WTC11 (cell line): ENCODE results near the gene ELMO1. TPM values are rescaled to one million over a fixed set of nuclear protein-coding genes. Genes with fewer than 3 reads are reported as not detected.

Experiments
- ATAC-seq: fragments of 200-7000 bp; cut with Tn5 transposase; 2 replicates; pipeline ENCODE4 v1.10.0; 2021; ENCODE audit warnings: mild to moderate bottlenecking, moderate library complexity
- CTCF ChIA-PET: fragments of 300-600 bp; sonication (Branson Sonifier 250); formaldehyde crosslinking; loops from one replicate; lab custom pipeline; 2021; ENCODE audit warnings: antibody characterized with exemption; lab: Charles Lee
- POLR2A ChIA-PET: fragments of 350-600 bp; sonication (Branson Sonifier 250); formaldehyde crosslinking; loops from one replicate; lab custom pipeline; 2021; ENCODE audit warnings: antibody characterized with exemption; lab: Charles Lee
- DNase-seq: peaks from one replicate; pipeline ENCODE4 v3.0.0; 2021; ENCODE audit warnings: low spot score
- H3K27ac Mint-ChIP-seq: 2 replicates; pipeline ENCODE4 v1.8.0; 2021; ENCODE audit warnings: mixed read lengths
- H3K27me3 Mint-ChIP-seq: 2 replicates; pipeline ENCODE4 v1.8.0; 2021; ENCODE audit warnings: low read depth, mild to moderate bottlenecking, moderate library complexity, mixed read lengths
- H3K36me3 Mint-ChIP-seq: 2 replicates; pipeline ENCODE4 v1.8.0; 2021; ENCODE audit warnings: mixed read lengths
- H3K4me1 Mint-ChIP-seq: 2 replicates; pipeline ENCODE4 v1.8.0; 2022; ENCODE audit warnings: mixed read lengths
- H3K4me3 Mint-ChIP-seq: 2 replicates; pipeline ENCODE4 v1.8.0; 2021; ENCODE audit warnings: mild to moderate bottlenecking, moderate library complexity, mixed read lengths
- H3K9me3 Mint-ChIP-seq: 2 replicates; pipeline ENCODE4 v1.8.0; 2021; ENCODE audit warnings: mixed read lengths
- AR ChIP-seq: fragments of 250-450 bp; sonication (Bioruptor Pico); IDR thresholded peaks from 2 replicates; pipeline ENCODE4 v1.9.0; 2021; ENCODE audit warnings: mild to moderate bottlenecking
- ATF1 ChIP-seq: sonication (generic); formaldehyde crosslinking; IDR thresholded peaks from 2 replicates; pipeline ENCODE4 v1.8.1; 2023; ENCODE audit warnings: mild to moderate bottlenecking, moderate library complexity, missing genetic modification reagents
- CDX4 ChIP-seq: fragments of 250-450 bp; sonication (Bioruptor Pico); IDR thresholded peaks from 2 replicates; pipeline ENCODE4 v1.9.0; 2021; ENCODE audit warnings: moderate library complexity, mild to moderate bottlenecking, inconsistent platforms, borderline replicate concordance
- ESRRA ChIP-seq: sonication (generic); formaldehyde crosslinking; IDR thresholded peaks from 2 replicates; pipeline ENCODE4 v1.8.1; 2022; ENCODE audit warnings: mild to moderate bottlenecking, missing genetic modification reagents, borderline replicate concordance
- FOXK1 ChIP-seq: sonication (generic); formaldehyde crosslinking; IDR thresholded peaks from 2 replicates; pipeline ENCODE4 v1.8.0; 2022; ENCODE audit warnings: mild to moderate bottlenecking, moderate library complexity, missing genetic modification reagents
- NR1H2 ChIP-seq: sonication (generic); formaldehyde crosslinking; IDR thresholded peaks from 2 replicates; pipeline ENCODE4 v1.9.0; 2021; ENCODE audit warnings: mild to moderate bottlenecking, moderate library complexity, missing genetic modification reagents
- SP1 ChIP-seq: sonication (generic); formaldehyde crosslinking; conservative IDR thresholded peaks from 2 replicates; pipeline ENCODE4 v1.8.1; 2022; ENCODE audit warnings: missing genetic modification reagents
- STAT6 ChIP-seq: sonication (generic); formaldehyde crosslinking; conservative IDR thresholded peaks from 2 replicates; pipeline ENCODE4 v1.8.1; 2023; ENCODE audit warnings: mild to moderate bottlenecking, low read depth, missing genetic modification reagents, moderate library complexity
- TEAD4 ChIP-seq: sonication (generic); formaldehyde crosslinking; IDR thresholded peaks from 2 replicates; pipeline ENCODE4 v1.8.0; 2022; ENCODE audit warnings: mild to moderate bottlenecking, missing genetic modification reagents
- ZNF423 ChIP-seq: fragments of 250-450 bp; sonication (Bioruptor Pico); IDR thresholded peaks from 2 replicates; pipeline ENCODE4 v2.1.2; 2022; ENCODE audit warnings: mild to moderate bottlenecking, moderate library complexity
- ZNF532 ChIP-seq: fragments of 250-450 bp; sonication (Bioruptor Pico); IDR thresholded peaks from 2 replicates; pipeline ENCODE4 v1.9.0; 2021; ENCODE audit warnings: mild to moderate bottlenecking, borderline replicate concordance
- total RNA-seq: library from RNA; stranded (reverse); gene quantifications from 3 replicates; pipeline ENCODE4 v1.2.3, GENCODE V29; 2021

Gene ELMO1
- total RNA-seq, 1 experiment from 2014 or later = 19.4 TPM

- CTCF ChIA-PET = interaction anchor here (0.9 kb wide), 1 partner anchor 28 kb away, joined by 3 read pairs; no protein-coding TSS in a partner anchor
- no peaks in the 10 kb centered on the region for H3K27me3 Mint-ChIP-seq
- H3K36me3 Mint-ChIP-seq = peaks cover 16% of the 10 kb centered on the region
These were observed 242.5 kb downstream of the ELMO1 start for GRCh38 chr7:37206192-37206591.

More at GRCh38 chr7:37206192-37206591, 242.5 kb downstream of the ELMO1 start:
- ATAC-seq (no peak), DNase-seq (no peak)
- no peak overlapping the region for H3K4me3 Mint-ChIP-seq
- H3K4me1 Mint-ChIP-seq = peaks cover 7% of the 10 kb centered on the region
- TF ChIP-seq ATF1 (CRISPR knock-in tag) = no peak
- TF ChIP-seq ZNF532 (CRISPR knock-in tag) = no peak
- TF ChIP-seq NR1H2 = no peak
- no peak for TF ChIP-seq AR (CRISPR knock-in tag)
- no peak for TF ChIP-seq ESRRA (CRISPR knock-in tag)
- no peak for TF ChIP-seq CDX4 (CRISPR knock-in tag)
- no peak for TF ChIP-seq TEAD4 (CRISPR knock-in tag)
- no peak for TF ChIP-seq STAT6
- no peak for TF ChIP-seq ZNF423 (CRISPR knock-in tag)
- no peak for TF ChIP-seq FOXK1 (CRISPR knock-in tag)
- TF ChIP-seq SP1 = no peak
- H3K27ac Mint-ChIP-seq = 0 out of 2 replicates have a peak overlapping the region, but pooled peaks have one; percentile 25
- H3K9me3 Mint-ChIP-seq = peaks cover 13% of the 10 kb centered on the region; the same call in 1 of the 2 replicates
- POLR2A ChIA-PET = interaction anchor here (0.6 kb wide), 1 partner anchor 9 kb away, joined by 5 read pairs; no protein-coding TSS in a partner anchor
